Measurements from ENCODE around the gene HLA-B.

HLA-B gene

DNA sequence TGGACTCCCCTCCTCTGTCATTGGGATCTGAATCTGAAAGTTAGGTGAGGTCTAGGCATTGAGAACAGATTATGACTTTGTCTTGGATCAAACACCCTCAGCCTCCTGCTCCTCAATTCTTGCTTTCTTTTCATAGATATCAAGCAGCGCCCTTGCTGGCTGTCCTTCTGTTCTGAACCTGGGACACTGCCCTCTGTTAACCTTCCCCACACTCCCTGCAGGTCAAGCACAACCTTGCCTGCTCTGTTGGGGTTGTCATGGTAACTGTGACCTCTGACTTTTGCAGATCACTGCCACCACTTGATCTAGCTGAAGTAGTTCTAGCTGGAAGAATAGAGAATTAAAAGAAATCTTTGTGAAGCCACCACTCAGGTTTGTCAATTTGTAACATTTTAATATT, 30.0 kb upstream of the HLA-B start:
- TF ChIP-seq, protein P1, sequence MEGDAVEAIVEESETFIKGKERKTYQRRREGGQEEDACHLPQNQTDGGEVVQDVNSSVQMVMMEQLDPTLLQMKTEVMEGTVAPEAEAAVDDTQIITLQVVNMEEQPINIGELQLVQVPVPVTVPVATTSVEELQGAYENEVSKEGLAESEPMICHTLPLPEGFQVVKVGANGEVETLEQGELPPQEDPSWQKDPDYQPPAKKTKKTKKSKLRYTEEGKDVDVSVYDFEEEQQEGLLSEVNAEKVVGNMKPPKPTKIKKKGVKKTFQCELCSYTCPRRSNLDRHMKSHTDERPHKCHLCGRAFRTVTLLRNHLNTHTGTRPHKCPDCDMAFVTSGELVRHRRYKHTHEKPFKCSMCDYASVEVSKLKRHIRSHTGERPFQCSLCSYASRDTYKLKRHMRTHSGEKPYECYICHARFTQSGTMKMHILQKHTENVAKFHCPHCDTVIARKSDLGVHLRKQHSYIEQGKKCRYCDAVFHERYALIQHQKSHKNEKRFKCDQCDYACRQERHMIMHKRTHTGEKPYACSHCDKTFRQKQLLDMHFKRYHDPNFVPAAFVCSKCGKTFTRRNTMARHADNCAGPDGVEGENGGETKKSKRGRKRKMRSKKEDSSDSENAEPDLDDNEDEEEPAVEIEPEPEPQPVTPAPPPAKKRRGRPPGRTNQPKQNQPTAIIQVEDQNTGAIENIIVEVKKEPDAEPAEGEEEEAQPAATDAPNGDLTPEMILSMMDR (IDR thresholded peaks at IDR 0.05; ENCODE audit: low read depth, low read length), result no peak
- no peak for DNase-seq (ENCODE audit: extremely low read depth, low read depth)

DNA sequence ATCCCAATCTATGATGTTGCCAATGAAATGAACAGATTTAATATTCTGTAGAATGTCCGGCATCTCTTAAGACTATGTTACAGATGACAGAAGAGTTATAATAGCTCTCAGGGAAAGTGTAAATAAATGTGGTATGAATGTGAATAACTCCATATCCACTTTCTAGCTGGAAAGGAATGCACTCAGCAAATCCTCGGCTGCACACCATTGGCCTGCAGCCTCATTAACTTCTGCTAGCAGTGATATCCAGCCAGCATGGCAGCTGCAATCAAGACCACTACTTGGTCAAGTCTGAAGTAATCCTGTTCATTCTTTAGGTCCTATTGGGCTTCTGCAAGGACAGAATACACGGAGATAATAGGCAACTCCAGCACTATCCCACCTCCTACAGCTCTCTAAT, 29.1 kb upstream of the HLA-B start:
- DNase-seq (ENCODE audit: extremely low read depth, low read depth), result no peak
- TF ChIP-seq, protein P1 (IDR thresholded peaks at IDR 0.05; ENCODE audit: low read depth, low read length), result no peak

DNA sequence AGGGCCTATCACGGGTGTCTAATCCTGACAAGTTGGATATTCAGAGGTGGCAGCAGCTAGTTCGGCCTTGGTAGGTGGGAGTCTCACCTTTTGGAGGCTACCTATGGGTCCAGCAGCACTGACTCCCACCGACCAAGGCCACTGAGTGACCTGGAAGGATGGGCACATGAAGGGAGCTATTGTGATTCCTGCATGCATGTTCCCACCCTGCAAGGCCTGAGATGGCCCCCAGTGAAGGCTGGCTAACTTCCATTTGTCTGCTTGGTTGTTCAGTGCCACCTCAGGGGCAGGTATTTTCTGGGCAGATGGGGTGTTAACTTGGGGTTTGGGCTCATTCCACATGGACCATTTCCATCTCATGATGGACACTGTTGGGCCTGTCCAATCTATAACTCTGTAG, 28.1 kb upstream of the HLA-B start:
- no peak for DNase-seq (ENCODE audit: extremely low read depth, low read depth)
- TF ChIP-seq, protein P1 (IDR thresholded peaks at IDR 0.05; ENCODE audit: low read depth, low read length), result no peak

DNA sequence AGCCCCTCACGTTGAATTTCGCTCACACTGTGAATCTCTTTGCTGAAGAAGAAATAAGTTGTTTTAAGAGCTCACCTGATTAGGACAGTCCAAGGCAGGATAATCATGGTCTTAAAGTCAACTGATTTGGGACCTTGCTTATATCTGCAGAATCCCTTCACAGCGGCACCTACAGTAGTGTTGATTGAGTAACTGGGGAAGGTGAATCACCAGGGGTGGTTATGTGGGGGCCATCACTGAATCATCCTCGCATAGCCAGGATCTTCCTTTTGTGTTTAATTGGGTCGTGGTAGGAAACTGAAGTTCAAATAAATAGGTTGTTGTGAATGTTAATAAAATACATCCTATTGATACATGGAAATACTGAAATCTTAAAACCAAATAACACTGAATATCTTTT, 26.2 kb upstream of the HLA-B start:
- no peak for DNase-seq (ENCODE audit: extremely low read depth, low read depth)
- TF ChIP-seq, protein P1 (IDR thresholded peaks at IDR 0.05; ENCODE audit: low read depth, low read length), result no peak

DNA sequence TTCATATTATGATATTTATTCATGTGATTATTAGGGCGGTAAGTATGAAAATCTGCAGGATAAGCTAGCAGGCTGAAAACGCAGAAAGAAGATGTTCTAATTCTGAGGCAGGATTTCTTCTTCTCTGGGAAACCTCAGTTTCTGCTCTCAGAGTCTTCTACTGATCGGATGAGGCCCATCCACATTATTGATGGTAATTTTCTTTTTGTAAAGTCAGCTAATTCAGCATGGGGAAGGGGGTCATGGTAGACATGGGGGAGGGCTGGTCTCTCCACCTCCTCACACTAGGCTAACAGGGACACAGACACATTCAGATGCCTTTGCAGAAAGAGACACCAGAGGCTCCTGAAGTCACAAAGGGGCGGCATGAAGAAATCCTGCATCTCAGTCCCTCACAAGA, 24.7 kb upstream of the HLA-B start:
- DNase-seq (ENCODE audit: extremely low read depth, low read depth), result no peak
- TF ChIP-seq, protein P1 (IDR thresholded peaks at IDR 0.05; ENCODE audit: low read depth, low read length), result no peak

DNA sequence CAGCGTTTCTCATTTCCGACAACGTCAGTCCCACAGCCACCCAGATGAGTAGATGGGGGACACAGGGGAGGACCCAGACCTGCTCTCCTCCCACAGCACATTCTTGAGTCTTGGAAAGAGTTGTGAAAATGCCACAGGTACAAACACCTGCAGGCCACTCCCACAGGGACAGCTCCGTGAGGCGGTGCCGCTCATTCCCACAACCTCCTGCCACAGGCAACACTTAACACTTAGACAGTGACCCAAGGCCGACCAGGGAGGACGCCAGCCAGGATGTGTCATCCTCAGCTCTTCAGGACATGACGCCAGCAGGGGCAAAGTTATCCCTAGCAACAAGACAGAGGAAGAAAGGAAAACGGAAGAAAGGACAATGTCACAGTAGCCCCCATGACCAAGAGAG, 22.9 kb upstream of the HLA-B start:
- no peak for DNase-seq (ENCODE audit: extremely low read depth, low read depth)
- TF ChIP-seq, protein P1 (IDR thresholded peaks at IDR 0.05; ENCODE audit: low read depth, low read length), result no peak

DNA sequence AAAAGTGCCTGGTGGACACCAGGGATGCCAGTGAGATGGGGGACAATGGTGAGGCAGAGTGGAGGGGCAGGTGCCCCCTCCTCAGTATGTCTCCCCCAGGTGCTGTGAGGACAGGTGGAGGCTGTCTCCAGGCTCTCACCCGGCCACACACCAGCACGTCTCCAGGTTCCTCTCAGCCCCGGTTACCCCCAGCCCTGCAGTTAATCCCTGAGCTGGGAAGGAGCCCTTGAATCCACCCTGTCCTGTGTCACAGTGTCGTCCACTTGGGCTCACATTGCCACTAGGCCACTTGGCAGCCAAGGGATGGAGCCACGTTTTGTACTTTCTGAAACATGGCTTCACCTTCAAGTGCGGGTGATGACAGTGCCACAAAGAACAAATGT, 21.7 kb upstream of the HLA-B start:
- no peak for DNase-seq (ENCODE audit: extremely low read depth, low read depth)
- TF ChIP-seq, protein P1 (IDR thresholded peaks at IDR 0.05; ENCODE audit: low read depth, low read length), result no peak

Data from AG09319 (cell line).